Activated CD4-positive, alpha-beta memory T cell treated with anti-CD3 and anti-CD28 coated beads for 36 hours (primary cell): ENCODE data around the gene FSD2. TPM values are rescaled to one million over a fixed set of nuclear protein-coding genes. Genes with fewer than 3 reads are reported as not detected.

Source experiments
- CTCF ChIA-PET: fragments of 350-600 bp; sonication (Branson Sonifier 250); formaldehyde crosslinking; loops from one replicate; lab custom pipeline; 2021; ENCODE audit warnings: antibody characterized with exemption, inconsistent platforms; lab: Charles Lee
- POLR2A ChIA-PET: fragments of 350-600 bp; sonication (Branson Sonifier 250); formaldehyde crosslinking; loops from one replicate; lab custom pipeline; 2021; ENCODE audit warnings: antibody characterized with exemption; lab: Charles Lee
- DNase-seq: peaks from one replicate; pipeline ENCODE4 v3.0.0-alpha.2; 2020
- H3K27ac Mint-ChIP-seq: one replicate; pipeline ENCODE4 v1.8.0; 2021; ENCODE audit warnings: mixed read lengths
- H3K27me3 Mint-ChIP-seq: one replicate; pipeline ENCODE4 v1.8.0; 2021; ENCODE audit warnings: mixed read lengths
- H3K36me3 Mint-ChIP-seq: one replicate; pipeline ENCODE4 v1.8.0; 2021; ENCODE audit warnings: mixed read lengths
- H3K4me1 Mint-ChIP-seq: one replicate; pipeline ENCODE4 v1.8.0; 2021; ENCODE audit warnings: low read depth, mixed read lengths
- H3K4me3 Mint-ChIP-seq: one replicate; pipeline ENCODE4 v1.8.0; 2021; ENCODE audit warnings: mild to moderate bottlenecking, mixed read lengths
- H3K9me3 Mint-ChIP-seq: one replicate; pipeline ENCODE4 v1.8.0; 2021; ENCODE audit warnings: mixed read lengths
- intact Hi-C: fragments of 100-400 bp; cut with micrococcal nuclease; formaldehyde crosslinking; loops from one replicate; pipeline ENCODE4 v1.15.1; 2023
- total RNA-seq, 2 experiments: library from RNA; stranded (reverse); gene quantifications; one replicate each; pipeline ENCODE4 v1.2.3, GENCODE V29; 2021

The FSD2 gene
- total RNA-seq, 2 experiments from 2014 or later, result not detected

GRCh38 chr15:82845686-82846085 lies 39.8 kb upstream of the FSD2 start:
- DNase-seq, result no peak
- CTCF ChIA-PET, result no interaction called here
- POLR2A ChIA-PET, result no interaction called here

GRCh38 chr15:82843566-82843965 lies 37.7 kb upstream of the FSD2 start:
- POLR2A ChIA-PET, result no interaction called here
- CTCF ChIA-PET, result no interaction called here
- H3K4me3 Mint-ChIP-seq, result no peak overlapping the region
- DNase-seq, result no peak
- H3K4me1 Mint-ChIP-seq, result peaks cover 6% of the 10 kb centered on the region
- intact Hi-C loops, result no loop called here
- H3K27me3 Mint-ChIP-seq, result no peaks in the 10 kb centered on the region
- H3K27ac Mint-ChIP-seq, result no peak overlapping the region
- H3K36me3 Mint-ChIP-seq, result peaks cover 3% of the 10 kb centered on the region
- H3K9me3 Mint-ChIP-seq, result peaks cover 13% of the 10 kb centered on the region

More at GRCh38 chr15:82845686-82846085, 39.8 kb upstream of the FSD2 start:
- H3K27me3 Mint-ChIP-seq, result no peaks in the 10 kb centered on the region
- H3K4me3 Mint-ChIP-seq, result no peak overlapping the region
- H3K4me1 Mint-ChIP-seq, result peaks cover 10% of the 10 kb centered on the region
- H3K36me3 Mint-ChIP-seq, result peaks cover 3% of the 10 kb centered on the region
- intact Hi-C loops, result no loop called here
- no peak overlapping the region for H3K27ac Mint-ChIP-seq
- peaks cover 6% of the 10 kb centered on the region for H3K9me3 Mint-ChIP-seq

- intact Hi-C loops, result no loop called here
- Mint-ChIP-seq H3K9me3 (peaks cover 13% of the 10 kb centered on the region), H3K36me3 (peaks cover 34% of the 10 kb centered on the region), H3K27ac (no peak overlapping the region), H3K4me3 (no peak overlapping the region), H3K4me1 (peaks cover 6% of the 10 kb centered on the region), H3K27me3 (no peaks in the 10 kb centered on the region)
- no peak for DNase-seq
- ChIA-PET CTCF (no interaction called here), POLR2A (no interaction called here)
Observed at GRCh38 chr15:82840166-82840565, 34.3 kb upstream of the FSD2 start.

GRCh38 chr15:82839136-82839535 lies 33.3 kb upstream of the FSD2 start:
- POLR2A ChIA-PET, result no interaction called here
- Mint-ChIP-seq H3K36me3 (peaks cover 42% of the 10 kb centered on the region), H3K27ac (no peak overlapping the region), H3K4me3 (no peak overlapping the region), H3K4me1 (no peaks in the 10 kb centered on the region), H3K27me3 (no peaks in the 10 kb centered on the region), H3K9me3 (peaks cover 13% of the 10 kb centered on the region)
- CTCF ChIA-PET, result interaction anchor here (1.1 kb wide), 1 partner anchor 171 kb away, joined by 3 read pairs; no protein-coding TSS in a partner anchor
- no peak for DNase-seq
- intact Hi-C loops, result no loop called here

GRCh38 chr15:82838096-82838735 lies 32.3 kb upstream of the FSD2 start:
- H3K27ac Mint-ChIP-seq, result no peak overlapping the region
- no peak overlapping the region for H3K4me3 Mint-ChIP-seq
- DNase-seq, result no peak
- peaks cover 49% of the 10 kb centered on the region for H3K36me3 Mint-ChIP-seq
- peaks cover 11% of the 10 kb centered on the region for H3K9me3 Mint-ChIP-seq
- H3K4me1 Mint-ChIP-seq, result peaks cover 2% of the 10 kb centered on the region
- ChIA-PET POLR2A (interaction anchor here (0.6 kb wide), 1 partner anchor 18 kb away, joined by 3 read pairs; no protein-coding TSS in a partner anchor), CTCF (interaction anchor here (1.1 to 1.3 kb wide), 2 partner anchors 11 to 172 kb away, joined by 3 to 4 read pairs; no protein-coding TSS in a partner anchor)
- intact Hi-C loops, result no loop called here
- H3K27me3 Mint-ChIP-seq, result no peaks in the 10 kb centered on the region

- no peak overlapping the region for H3K27ac Mint-ChIP-seq
- H3K27me3 Mint-ChIP-seq, result no peaks in the 10 kb centered on the region
- ChIA-PET CTCF (no interaction called here), POLR2A (no interaction called here)
- peaks cover 70% of the 10 kb centered on the region for H3K36me3 Mint-ChIP-seq
- no peak for DNase-seq
- peaks cover 21% of the 10 kb centered on the region for H3K4me1 Mint-ChIP-seq
- intact Hi-C loops, result no loop called here
- H3K9me3 Mint-ChIP-seq, result peaks cover 7% of the 10 kb centered on the region
- H3K4me3 Mint-ChIP-seq, result no peak overlapping the region
Observed at GRCh38 chr15:82835391-82835917, 29.6 kb upstream of the FSD2 start.

GRCh38 chr15:82833362-82833682 lies 27.5 kb upstream of the FSD2 start:
- no peak overlapping the region for H3K27ac Mint-ChIP-seq
- POLR2A ChIA-PET, result interaction anchor here (1.2 to 2.1 kb wide), 2 partner anchors 23 to 25 kb away, joined by 3 to 19 read pairs; no protein-coding TSS in a partner anchor
- H3K4me1 Mint-ChIP-seq, result peaks cover 22% of the 10 kb centered on the region
- no peak for DNase-seq
- no peaks in the 10 kb centered on the region for H3K9me3 Mint-ChIP-seq
- no peaks in the 10 kb centered on the region for H3K27me3 Mint-ChIP-seq
- CTCF ChIA-PET, result interaction anchor here (0.7 to 1.2 kb wide), 6 partner anchors 16 to 167 kb away, joined by 3 to 6 read pairs (median 3); no protein-coding TSS in a partner anchor
- peaks cover 85% of the 10 kb centered on the region for H3K36me3 Mint-ChIP-seq
- H3K4me3 Mint-ChIP-seq, result no peak overlapping the region
- intact Hi-C loops, result loop anchor here (5.0 kb wide), 1 partner anchor 119 kb away; the partner anchor contains the start of gene HOMER2

- H3K27me3 Mint-ChIP-seq, result no peaks in the 10 kb centered on the region
- intact Hi-C loops, result loop anchor here (1.0 to 5.0 kb wide), 3 partner anchors 21 to 120 kb away; partner anchors contain the start of gene HOMER2
- H3K27ac Mint-ChIP-seq, result peak overlapping the region; percentile 50
- H3K4me1 Mint-ChIP-seq, result peaks cover 28% of the 10 kb centered on the region
- no peaks in the 10 kb centered on the region for H3K9me3 Mint-ChIP-seq
- peak; percentile 67 for DNase-seq
- H3K4me3 Mint-ChIP-seq, result no peak overlapping the region
- ChIA-PET POLR2A (interaction anchor here (1.2 to 2.1 kb wide), 2 partner anchors 22 to 24 kb away, joined by 3 to 19 read pairs; no protein-coding TSS in a partner anchor), CTCF (interaction anchor here (0.6 to 1.2 kb wide), 8 partner anchors 16 to 1801 kb away, joined by 3 to 6 read pairs (median 3); no protein-coding TSS in a partner anchor)
- H3K36me3 Mint-ChIP-seq, result peaks cover 86% of the 10 kb centered on the region
Observed at GRCh38 chr15:82832601-82833361, 26.9 kb upstream of the FSD2 start.

GRCh38 chr15:82831894-82832600 lies 26.2 kb upstream of the FSD2 start:
- Mint-ChIP-seq H3K27ac (no peak overlapping the region), H3K9me3 (no peaks in the 10 kb centered on the region), H3K27me3 (no peaks in the 10 kb centered on the region), H3K4me1 (peaks cover 28% of the 10 kb centered on the region), H3K36me3 (peaks cover 81% of the 10 kb centered on the region), H3K4me3 (no peak overlapping the region)
- intact Hi-C loops, result loop anchor here (1.0 to 5.0 kb wide), 3 partner anchors 21 to 120 kb away; partner anchors contain the start of gene HOMER2
- CTCF ChIA-PET, result interaction anchor here (0.6 to 1.2 kb wide), 6 partner anchors 15 to 168 kb away, joined by 3 to 6 read pairs (median 3); no protein-coding TSS in a partner anchor
- POLR2A ChIA-PET, result interaction anchor here (1.2 to 2.1 kb wide), 2 partner anchors 21 to 23 kb away, joined by 3 to 19 read pairs; no protein-coding TSS in a partner anchor
- DNase-seq, result no peak

- ChIA-PET POLR2A (no interaction called here), CTCF (interaction anchor here (1.5 kb wide), 1 partner anchor 19 kb away, joined by 3 read pairs; no protein-coding TSS in a partner anchor)
- no peaks in the 10 kb centered on the region for H3K9me3 Mint-ChIP-seq
- H3K36me3 Mint-ChIP-seq, result peaks cover 77% of the 10 kb centered on the region
- DNase-seq, result no peak
- intact Hi-C loops, result loop anchor here (5.0 kb wide), 1 partner anchor 122 kb away; the partner anchor contains the start of gene HOMER2
- no peaks in the 10 kb centered on the region for H3K27me3 Mint-ChIP-seq
- no peak overlapping the region for H3K4me3 Mint-ChIP-seq
- H3K27ac Mint-ChIP-seq, result no peak overlapping the region
- peaks cover 28% of the 10 kb centered on the region for H3K4me1 Mint-ChIP-seq
Observed at GRCh38 chr15:82830427-82831173, 24.7 kb upstream of the FSD2 start.

- intact Hi-C loops, result no loop called here
- Mint-ChIP-seq H3K4me1 (peaks cover 28% of the 10 kb centered on the region), H3K36me3 (peaks cover 66% of the 10 kb centered on the region), H3K9me3 (no peaks in the 10 kb centered on the region), H3K27ac (no peak overlapping the region), H3K4me3 (no peak overlapping the region), H3K27me3 (no peaks in the 10 kb centered on the region)
- DNase-seq, result no peak
- CTCF ChIA-PET, result no interaction called here
- POLR2A ChIA-PET, result no interaction called here
Observed at GRCh38 chr15:82829234-82829633, 23.4 kb upstream of the FSD2 start.
